GM19395 (cell line): ENCODE measurements around the gene HOXA3.

ENCODE experiments used
- ATAC-seq: cut with Tn5 transposase; IDR thresholded peaks from one replicate; pipeline ENCODE4 v1.9.1; 2021; ENCODE audit warnings: mild to moderate bottlenecking, moderate library complexity; ENCODE audit not compliant: unreplicated experiment

The HOXA3 gene

GRCh38 chr7:27151931-27152815, at the start of gene HOXA3:
Gene HOXA3, minus strand, starts transcription at chr7:27152583. Its CDS starts 41,943 bp downstream, at chr7:27110640.
- ATAC-seq, result no peak

DNA sequence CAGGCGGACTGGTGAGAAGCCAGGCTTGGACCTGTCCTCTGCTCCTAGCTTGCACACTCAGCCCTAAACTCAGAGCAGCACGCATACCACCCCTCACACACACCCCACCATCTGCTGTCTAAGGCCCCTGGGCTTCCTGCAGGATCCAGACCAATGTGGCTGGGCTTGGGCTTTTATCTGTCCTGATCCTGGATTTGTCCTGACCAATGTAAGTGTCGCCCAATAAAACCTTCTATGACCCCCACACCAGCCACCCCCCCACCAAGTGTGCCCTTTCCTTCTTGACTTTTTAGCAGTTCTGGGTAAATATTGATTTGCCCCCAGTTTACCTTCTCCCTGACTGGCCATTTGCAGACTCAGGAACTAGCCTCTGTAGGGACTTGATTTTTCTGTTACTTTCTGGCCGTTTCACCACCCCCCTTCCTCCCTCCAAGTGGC, 49.2 kb upstream of the HOXA3 start:
- ATAC-seq, result no peak

DNA sequence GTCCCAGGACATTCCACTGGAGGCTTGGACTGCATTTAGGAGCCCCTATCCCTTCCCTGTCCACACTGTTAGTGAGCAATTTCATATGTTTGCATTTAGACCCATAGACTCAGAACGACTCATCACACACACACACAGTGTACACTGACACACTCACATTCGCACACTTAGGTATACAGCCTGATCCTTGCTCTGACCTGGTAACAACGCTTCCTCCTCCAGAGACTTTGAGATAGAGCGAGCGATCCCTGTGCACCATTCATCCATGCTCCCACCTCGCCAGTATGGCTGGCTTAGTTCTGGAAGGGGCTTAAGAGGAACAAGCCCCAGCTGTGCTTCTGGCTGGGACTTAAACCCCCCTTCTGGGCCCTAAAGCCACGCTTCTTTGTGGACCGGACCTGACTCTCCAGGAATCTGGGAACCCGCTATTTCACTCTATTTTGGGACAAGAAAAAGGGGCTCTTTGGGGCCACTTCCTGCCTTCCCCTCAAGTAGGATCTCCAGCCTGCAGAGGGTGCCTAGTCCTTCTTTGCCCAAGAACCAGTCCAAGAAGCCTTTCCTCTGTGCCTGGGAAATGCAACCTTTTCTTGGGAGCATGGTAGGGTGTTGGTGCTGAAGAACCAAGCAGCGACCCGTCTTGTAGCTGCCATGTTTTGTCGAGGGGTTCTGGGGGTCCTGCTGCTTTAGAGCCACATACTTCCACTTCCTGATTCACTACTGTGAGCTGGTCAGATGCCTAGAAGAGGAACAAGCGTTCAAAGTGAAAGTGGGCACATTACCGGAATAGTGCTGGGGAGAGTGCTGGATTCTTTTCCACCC, 48.6 kb upstream of the HOXA3 start:
- ATAC-seq, result no peak

DNA sequence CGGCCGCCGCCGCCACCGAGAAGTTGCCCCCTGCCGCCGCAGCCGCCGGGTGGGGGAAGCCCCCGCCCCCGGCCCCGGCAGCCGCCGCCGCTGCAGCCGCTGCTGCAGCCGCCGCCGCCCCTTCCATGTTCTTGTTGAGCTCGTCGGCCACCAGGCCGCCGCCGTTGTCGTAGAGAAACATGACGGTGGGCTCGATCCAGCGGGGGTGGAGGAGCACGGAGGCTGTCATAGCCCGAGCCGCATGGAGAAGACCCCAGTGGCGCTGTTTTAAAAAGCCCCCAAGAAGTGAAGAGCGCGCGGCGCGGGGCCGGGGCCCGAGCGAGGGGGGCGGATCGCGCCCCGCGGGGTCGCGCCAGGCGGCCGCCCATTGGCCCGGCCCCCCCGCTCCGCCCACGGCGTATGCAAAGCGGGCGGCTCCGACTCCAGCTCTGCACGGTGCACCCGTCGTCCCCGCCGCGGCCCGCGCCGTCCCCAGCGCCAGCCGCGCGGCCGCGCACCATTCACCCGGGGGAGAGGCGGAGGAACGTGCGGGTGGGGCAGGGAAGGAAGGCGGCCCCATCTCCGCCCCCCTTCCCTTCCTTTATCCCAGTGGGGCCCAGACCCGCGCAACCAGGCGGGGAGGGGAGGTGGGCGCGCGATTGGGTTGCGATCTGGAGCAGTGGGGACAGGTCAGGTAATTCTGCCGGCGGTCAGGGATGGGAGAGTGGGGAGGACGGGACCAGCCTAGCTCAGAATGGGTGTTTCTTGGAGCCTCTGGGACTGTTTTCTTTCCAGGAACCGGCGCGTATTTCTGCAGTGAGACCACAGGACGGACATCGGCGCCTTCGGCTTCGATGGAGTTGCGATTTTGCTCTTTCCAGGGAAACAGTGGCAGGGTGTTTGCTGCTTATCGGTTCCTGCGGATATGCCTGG, 47.7 kb upstream of the HOXA3 start, which contains the start of gene HOXA13:
HOXA13 (minus strand) TSS at position 243 of the 912 bp plus-strand sequence; CDS start at position 229, 14 bp downstream.
- no peak for ATAC-seq

GRCh38 chr7:27198871-27199801, 46.8 kb upstream of the HOXA3 start:
- ATAC-seq, result no peak

DNA sequence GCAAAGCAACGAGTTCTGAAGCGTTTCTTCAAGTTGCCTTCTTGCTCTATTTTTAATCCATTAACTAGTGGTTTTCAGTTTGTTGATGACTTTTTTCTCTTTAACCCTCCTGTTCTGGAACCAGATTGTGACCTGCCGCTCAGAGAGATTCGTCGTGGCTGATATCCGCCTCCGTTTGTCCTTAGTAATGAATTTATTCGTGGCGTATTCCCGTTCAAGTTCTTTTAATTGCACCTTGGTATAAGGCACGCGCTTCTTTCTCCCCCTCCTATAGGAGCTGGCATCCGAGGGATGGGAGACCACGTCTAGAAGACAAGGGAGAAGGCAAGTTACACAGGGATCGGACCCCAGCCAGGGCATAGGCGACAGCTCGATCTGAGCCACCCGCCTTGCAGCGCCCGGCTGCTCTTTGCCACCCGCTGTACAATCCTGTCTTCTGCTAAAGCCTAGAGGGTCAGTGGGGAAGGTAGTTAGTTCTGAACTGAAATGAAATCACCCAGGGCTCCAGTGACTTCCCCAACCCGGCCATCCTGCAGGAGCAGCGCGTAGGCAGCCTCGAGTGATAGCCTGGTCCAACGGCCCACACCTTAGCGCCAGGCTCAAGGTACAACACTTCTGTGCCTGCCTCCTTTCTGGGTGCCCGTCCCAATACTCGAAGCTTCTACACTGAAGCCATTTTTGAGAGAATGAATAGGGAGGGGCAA, 45.9 kb upstream of the HOXA3 start:
- ATAC-seq, result no peak

- ATAC-seq, result no peak
Observed at GRCh38 chr7:27197137-27198042, 45.0 kb upstream of the HOXA3 start.

GRCh38 chr7:27196287-27196767, 43.9 kb upstream of the HOXA3 start:
- ATAC-seq, result no peak

DNA sequence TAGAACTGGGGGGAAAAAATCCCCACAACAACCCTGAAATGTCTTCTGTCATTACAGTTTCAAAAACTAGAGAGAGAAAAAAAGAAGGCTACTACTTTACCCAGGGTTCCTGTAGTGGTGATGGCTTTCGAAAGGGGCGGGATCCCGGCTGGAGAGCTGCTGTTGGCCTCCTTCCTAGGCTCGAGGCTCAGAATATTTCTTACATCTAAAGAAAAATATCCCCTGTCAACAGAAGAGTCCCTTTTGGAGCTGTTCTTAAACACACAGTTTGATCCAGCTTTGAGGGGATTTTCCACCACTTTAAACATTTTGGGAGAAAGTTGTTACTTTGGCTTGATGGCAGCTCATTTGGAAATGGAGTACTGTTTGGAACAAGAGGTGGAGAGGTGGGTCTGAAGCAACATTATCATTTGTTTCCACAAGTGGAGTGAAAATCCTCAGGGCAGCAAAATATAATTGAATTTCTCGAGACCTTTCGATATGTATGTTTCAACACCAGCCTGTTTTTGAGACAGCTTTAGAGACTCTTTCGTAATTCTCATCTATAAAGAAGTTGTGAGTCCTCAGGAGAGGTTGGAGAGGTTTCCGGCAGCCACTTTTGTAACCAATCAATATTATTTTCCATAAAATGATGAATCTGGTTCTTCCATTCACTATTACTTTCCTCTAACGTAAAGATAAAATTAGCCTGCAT, 42.5 kb upstream of the HOXA3 start:
- ATAC-seq, result no peak

DNA sequence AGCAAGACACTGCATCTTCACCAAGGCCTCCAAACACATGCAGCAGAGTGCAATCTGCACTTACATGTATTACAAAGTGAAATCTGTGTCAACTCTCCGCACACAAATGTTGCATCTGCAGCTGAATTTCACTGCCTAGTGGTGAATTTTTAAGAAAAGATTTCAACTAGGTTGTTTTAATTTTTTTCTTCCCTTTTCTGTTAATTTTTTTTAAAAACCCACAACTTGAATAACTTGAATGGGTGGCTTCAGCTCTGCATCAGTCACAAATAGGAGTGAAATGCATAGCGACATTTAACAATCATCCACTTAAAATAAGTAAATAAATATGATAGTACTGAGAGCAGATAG, 41.6 kb upstream of the HOXA3 start:
- ATAC-seq, result no peak

GRCh38 chr7:27193335-27194001, 41.1 kb upstream of the HOXA3 start:
- ATAC-seq, result no peak

- no peak for ATAC-seq
Observed at GRCh38 chr7:27192546-27193334, 40.4 kb upstream of the HOXA3 start.

- ATAC-seq, result no peak
Observed at GRCh38 chr7:27191833-27192545, 39.6 kb upstream of the HOXA3 start.

DNA sequence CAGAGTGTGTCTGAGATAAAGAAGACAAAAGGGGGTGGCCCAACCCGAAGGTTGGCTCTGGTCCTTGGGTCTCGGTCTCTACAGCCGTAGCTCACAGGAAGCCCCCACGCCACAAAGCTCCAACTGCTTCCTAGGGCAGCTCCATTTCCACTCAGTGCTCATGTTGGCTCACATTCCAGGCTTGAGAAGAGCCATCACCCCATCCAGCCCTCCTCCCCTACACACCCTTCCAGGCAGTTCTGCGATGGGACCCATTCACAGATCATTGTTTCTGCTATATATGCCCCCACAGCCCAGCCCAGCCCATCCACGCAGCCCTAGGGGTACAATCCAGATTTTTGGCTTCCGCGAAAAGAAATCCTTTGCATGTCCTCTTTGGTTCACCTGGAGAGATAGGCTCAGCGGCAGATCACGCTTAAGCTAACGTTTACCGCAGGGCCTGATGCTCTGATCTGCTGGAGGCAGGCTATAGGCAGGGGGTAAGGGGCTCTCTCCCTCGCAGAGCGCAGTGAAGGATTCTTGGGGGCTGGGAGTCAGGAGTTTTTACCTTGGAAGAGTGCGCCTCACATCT, 38.9 kb upstream of the HOXA3 start:
- no peak for ATAC-seq
